GM18520 (cell line): ENCODE data around the gene HINFP.
"Not testable (repeated sequence)": the region's sequence is repeated elsewhere in the genome, so short reads cannot be mapped to it uniquely, and the experiment has no call there.

Experiments
- ATAC-seq: cut with Tn5 transposase; IDR thresholded peaks from one replicate; pipeline ENCODE4 v1.9.1; 2021; ENCODE audit not compliant: unreplicated experiment

HINFP gene

GRCh38 chr11:119181677-119182412, 60.5 kb downstream of the HINFP start:
- ATAC-seq: no peak

- ATAC-seq: not testable (repeated sequence)
These were observed 63.0 kb downstream of the HINFP start for GRCh38 chr11:119184399-119184798.
